ENCODE measurements around the gene PPM1B. TPM values are rescaled to one million over a fixed set of nuclear protein-coding genes. Genes with fewer than 3 reads are reported as not detected.

The PPM1B gene
- total and polyA plus RNA-seq, 5 donors from 2014 or later = 48.9 to 91.8 (median 61.8) TPM

DNA sequence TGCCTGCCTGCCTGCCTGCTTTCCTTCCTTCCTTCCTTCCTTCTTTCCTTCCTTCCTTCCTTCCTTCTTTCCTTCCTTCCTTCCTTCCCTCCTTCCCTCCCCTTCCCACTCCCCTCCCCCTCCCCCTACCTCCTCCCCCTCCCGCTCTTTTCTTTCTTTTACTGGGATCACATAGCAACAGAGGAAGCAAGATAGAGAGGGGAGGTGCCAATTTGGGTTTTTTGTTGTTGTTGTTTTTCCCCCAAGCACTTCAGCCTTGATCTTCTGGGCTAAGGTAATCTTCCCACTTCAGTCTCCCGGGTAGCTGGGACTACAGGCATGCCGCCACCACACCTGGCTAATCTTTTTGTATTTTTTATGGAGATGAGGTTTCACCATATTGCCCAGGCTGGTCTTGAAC is 20.0 kb downstream of the PPM1B start:
- Mint-ChIP-seq H3K4me1 (peaks cover 51 to 91% (median 69%) of the 10 kb centered on the region in 4 donors), H3K36me3 (peaks cover 27% of the 10 kb centered on the region)

DNA sequence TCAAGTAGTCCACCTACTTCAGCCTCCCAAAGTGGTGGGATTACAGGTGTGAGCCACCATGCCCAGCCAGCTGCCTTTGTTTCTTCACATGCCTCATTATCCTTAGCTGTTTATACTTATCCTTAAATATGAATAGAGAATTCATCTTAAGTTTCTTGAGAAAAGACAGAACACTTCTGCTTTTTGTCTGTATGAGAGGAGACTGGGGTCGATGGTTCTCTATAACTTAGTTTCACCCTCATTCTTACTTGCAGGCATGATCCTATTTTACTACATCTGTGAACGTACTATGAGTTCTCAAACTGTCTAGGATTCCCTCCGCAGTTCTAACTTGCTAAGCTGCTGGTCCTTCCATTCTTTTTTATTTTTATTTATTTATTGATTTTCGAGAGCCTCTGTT is 20.4 kb downstream of the PPM1B start:
- no peaks in the 10 kb centered on the region for H3K9me3 ChIP-seq (ENCODE audit: control insufficient read depth in 2 of 2, low read length in 2 of 2)
- DNase-seq (no peak), ATAC-seq (ENCODE audit: low read depth in 2 of 2) (no peak)
- no peak overlapping the region for H3K4me3 ChIP-seq (ENCODE audit: low read depth, low read length)
- H3K4me1 ChIP-seq (ENCODE audit: control insufficient read depth, insufficient read depth, low read length, poor library complexity, severe bottlenecking) = peaks cover 57% of the 10 kb centered on the region
- no peak overlapping the region for H3K27ac ChIP-seq (ENCODE audit: insufficient read depth, low read length, poor library complexity, severe bottlenecking)
- no peaks in the 10 kb centered on the region for H3K27me3 ChIP-seq (ENCODE audit: control insufficient read depth, insufficient read depth, low read length)
- Mint-ChIP-seq H3K36me3 (peaks cover 29% of the 10 kb centered on the region), H3K9me3 (peaks cover 0 to 2% (median 0%) of the 10 kb centered on the region in 7 donors), H3K27ac (peak overlapping the region; percentile 29 to 66 (median 56)), H3K4me1 (peaks cover 50 to 91% (median 67%) of the 10 kb centered on the region in 4 donors), H3K4me3 (peak overlapping the region in 3 of 4 donors; percentile 16 to 73 (median 27)), H3K27me3 (no peaks in the 10 kb centered on the region)
- H3K36me3 ChIP-seq (ENCODE audit: control insufficient read depth, insufficient read depth, low read length) = peaks cover 2% of the 10 kb centered on the region

More for the DNA sequence above, 20.0 kb downstream of the PPM1B start:
- no peaks in the 10 kb centered on the region for H3K27me3 Mint-ChIP-seq
- no peaks in the 10 kb centered on the region for H3K9me3 Mint-ChIP-seq
- no peaks in the 10 kb centered on the region for H3K9me3 ChIP-seq (ENCODE audit: control insufficient read depth in 2 of 2, low read length in 2 of 2)
- H3K4me1 ChIP-seq (ENCODE audit: control insufficient read depth, insufficient read depth, low read length, poor library complexity, severe bottlenecking) = peaks cover 61% of the 10 kb centered on the region
- peak overlapping the region; percentile 29 to 66 (median 56) for H3K27ac Mint-ChIP-seq
- no peaks in the 10 kb centered on the region for H3K36me3 ChIP-seq (ENCODE audit: control insufficient read depth, insufficient read depth, low read length)
- ATAC-seq (ENCODE audit: low read depth in 2 of 2) (no peak), DNase-seq (no peak)
- no peak overlapping the region for H3K27ac ChIP-seq (ENCODE audit: insufficient read depth, low read length, poor library complexity, severe bottlenecking)
- H3K4me3 Mint-ChIP-seq = peak overlapping the region in 2 of 4 donors; percentile 27 to 73
- no peak overlapping the region for H3K4me3 ChIP-seq (ENCODE audit: low read depth, low read length)
- H3K27me3 ChIP-seq (ENCODE audit: control insufficient read depth, insufficient read depth, low read length) = no peaks in the 10 kb centered on the region

DNA sequence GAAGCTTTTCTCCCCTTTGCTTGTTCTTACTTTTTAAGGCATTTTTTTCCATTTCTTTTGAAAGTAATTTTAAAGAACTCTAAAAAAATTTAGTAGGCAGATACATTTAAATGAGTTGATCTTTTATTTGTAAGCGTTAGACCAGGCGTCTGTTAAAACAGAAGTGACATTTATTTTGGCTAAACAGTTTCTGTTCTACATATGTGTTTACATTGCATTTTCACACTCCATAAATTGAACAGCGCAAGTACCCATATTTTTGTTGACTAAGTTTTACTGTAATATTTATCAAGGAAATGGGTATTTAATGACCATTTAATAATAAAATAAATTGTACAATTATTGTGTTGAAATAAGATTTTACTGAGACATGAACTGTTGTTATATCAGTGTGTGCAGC is 21.9 kb downstream of the PPM1B start:
- no peak overlapping the region for H3K27ac Mint-ChIP-seq
- ATAC-seq (ENCODE audit: low read depth in 2 of 2) (no peak), DNase-seq (no peak)
- H3K9me3 ChIP-seq (ENCODE audit: control insufficient read depth in 2 of 2, low read length in 2 of 2) = no peaks in the 10 kb centered on the region
- no peak overlapping the region for H3K27ac ChIP-seq (ENCODE audit: insufficient read depth, low read length, poor library complexity, severe bottlenecking)
- peak overlapping the region in 3 of 4 donors; percentile 2 to 41 (median 8) for H3K4me3 Mint-ChIP-seq
- no peaks in the 10 kb centered on the region for H3K27me3 Mint-ChIP-seq
- H3K4me1 Mint-ChIP-seq = peaks cover 37 to 82% (median 57%) of the 10 kb centered on the region in 4 donors
- peaks cover 48% of the 10 kb centered on the region for H3K4me1 ChIP-seq (ENCODE audit: control insufficient read depth, insufficient read depth, low read length, poor library complexity, severe bottlenecking)
- H3K9me3 Mint-ChIP-seq = peaks cover 0 to 2% (median 0%) of the 10 kb centered on the region in 7 donors
- peaks cover 4% of the 10 kb centered on the region for H3K36me3 ChIP-seq (ENCODE audit: control insufficient read depth, insufficient read depth, low read length)
- H3K36me3 Mint-ChIP-seq = peaks cover 31% of the 10 kb centered on the region
- H3K27me3 ChIP-seq (ENCODE audit: control insufficient read depth, insufficient read depth, low read length) = no peaks in the 10 kb centered on the region
- H3K4me3 ChIP-seq (ENCODE audit: low read depth, low read length) = no peak overlapping the region

- Mint-ChIP-seq H3K4me3 (peak overlapping the region; percentile 16 to 59 (median 33)), H3K27ac (peak overlapping the region in 1 of 3 donors; percentile 23)
Measured at GRCh38 chr2:44191739-44192138, 23.1 kb downstream of the PPM1B start.

DNA sequence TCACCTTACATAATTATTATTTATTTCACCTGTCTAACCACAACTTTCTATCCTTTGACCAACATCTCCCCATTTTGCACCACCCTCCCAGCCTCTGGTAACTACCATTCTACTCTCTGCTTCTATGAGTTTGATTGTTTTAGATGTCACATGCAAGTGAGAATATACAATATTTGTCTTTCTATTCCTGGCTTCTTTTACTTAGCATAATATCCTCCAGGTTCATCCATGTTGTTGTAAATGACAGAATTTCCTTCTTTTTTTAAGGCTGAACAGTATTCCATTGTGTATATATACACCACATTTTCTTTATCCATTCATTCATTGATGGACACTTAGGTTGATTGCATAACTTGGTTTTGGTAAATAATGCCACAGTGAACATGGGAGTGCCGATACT is 24.0 kb downstream of the PPM1B start:
- DNase-seq (no peak), ATAC-seq (ENCODE audit: low read depth in 2 of 2) (no peak)
- H3K4me3 Mint-ChIP-seq = peak overlapping the region in 1 of 4 donors; percentile 1
- H3K9me3 Mint-ChIP-seq = peaks cover 0 to 2% (median 0%) of the 10 kb centered on the region in 7 donors
- H3K27me3 Mint-ChIP-seq = no peaks in the 10 kb centered on the region
- Histone ChIP-seq H3K4me1 (ENCODE audit: control insufficient read depth, insufficient read depth, low read length, poor library complexity, severe bottlenecking) (peaks cover 30% of the 10 kb centered on the region), H3K27ac (ENCODE audit: insufficient read depth, low read length, poor library complexity, severe bottlenecking) (no peak overlapping the region), H3K4me3 (ENCODE audit: low read depth, low read length) (no peak overlapping the region), H3K27me3 (ENCODE audit: control insufficient read depth, insufficient read depth, low read length) (no peaks in the 10 kb centered on the region), H3K36me3 (ENCODE audit: control insufficient read depth, insufficient read depth, low read length) (peaks cover 4% of the 10 kb centered on the region), H3K9me3 (ENCODE audit: control insufficient read depth in 2 of 2, low read length in 2 of 2) (no peaks in the 10 kb centered on the region)
- H3K36me3 Mint-ChIP-seq = peaks cover 35% of the 10 kb centered on the region
- H3K27ac Mint-ChIP-seq = peak overlapping the region in 1 of 3 donors; percentile 11
- peaks cover 36 to 78% (median 53%) of the 10 kb centered on the region in 4 donors for H3K4me1 Mint-ChIP-seq

More at GRCh38 chr2:44191739-44192138, 23.1 kb downstream of the PPM1B start:
- H3K27me3 Mint-ChIP-seq = no peaks in the 10 kb centered on the region
- peaks cover 4% of the 10 kb centered on the region for H3K36me3 ChIP-seq (ENCODE audit: control insufficient read depth, insufficient read depth, low read length)
- no peak overlapping the region for H3K27ac ChIP-seq (ENCODE audit: insufficient read depth, low read length, poor library complexity, severe bottlenecking)
- H3K9me3 Mint-ChIP-seq = peaks cover 0 to 2% (median 0%) of the 10 kb centered on the region in 7 donors
- H3K9me3 ChIP-seq (ENCODE audit: control insufficient read depth in 2 of 2, low read length in 2 of 2) = no peaks in the 10 kb centered on the region
- H3K4me3 ChIP-seq (ENCODE audit: low read depth, low read length) = peak overlapping the region; percentile 8
- peaks cover 40 to 82% (median 59%) of the 10 kb centered on the region in 4 donors for H3K4me1 Mint-ChIP-seq
- peak in 1 of 3 donors; percentile 30 for DNase-seq
- peaks cover 39% of the 10 kb centered on the region for H3K36me3 Mint-ChIP-seq
- H3K4me1 ChIP-seq (ENCODE audit: control insufficient read depth, insufficient read depth, low read length, poor library complexity, severe bottlenecking) = peaks cover 39% of the 10 kb centered on the region
- no peaks in the 10 kb centered on the region for H3K27me3 ChIP-seq (ENCODE audit: control insufficient read depth, insufficient read depth, low read length)
- no peak for ATAC-seq (ENCODE audit: low read depth in 2 of 2)

DNA sequence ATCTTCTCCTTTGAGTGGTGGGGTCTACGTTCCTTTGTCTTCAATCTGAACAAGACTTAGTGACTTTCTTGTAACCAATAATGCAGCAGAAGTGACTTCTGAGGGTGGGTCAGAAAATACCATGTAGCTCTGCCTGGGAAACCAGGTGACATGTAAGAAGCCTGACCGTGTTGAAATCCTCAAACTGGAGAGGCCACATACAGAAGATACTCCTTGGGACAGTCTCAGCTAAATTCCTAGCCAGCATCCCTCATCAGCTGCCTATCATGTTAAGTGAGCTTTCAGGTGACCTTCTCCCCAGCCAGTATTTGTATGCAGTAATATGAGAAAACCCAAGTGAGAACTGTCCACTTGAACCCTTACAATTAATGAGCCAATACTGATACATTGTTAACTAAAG is 27.0 kb downstream of the PPM1B start:
- no peaks in the 10 kb centered on the region for H3K27me3 ChIP-seq (ENCODE audit: control insufficient read depth, insufficient read depth, low read length)
- H3K4me3 ChIP-seq (ENCODE audit: low read depth, low read length) = no peak overlapping the region
- Mint-ChIP-seq H3K27ac (no peak overlapping the region), H3K4me3 (no peak overlapping the region), H3K36me3 (peaks cover 23% of the 10 kb centered on the region), H3K27me3 (no peaks in the 10 kb centered on the region), H3K4me1 (peaks cover 45 to 78% (median 54%) of the 10 kb centered on the region in 4 donors), H3K9me3 (peaks cover 0 to 2% (median 0%) of the 10 kb centered on the region in 7 donors)
- H3K36me3 ChIP-seq (ENCODE audit: control insufficient read depth, insufficient read depth, low read length) = peaks cover 4% of the 10 kb centered on the region
- no peak for ATAC-seq (ENCODE audit: low read depth in 2 of 2)
- H3K27ac ChIP-seq (ENCODE audit: insufficient read depth, low read length, poor library complexity, severe bottlenecking) = no peak overlapping the region
- peaks cover 37% of the 10 kb centered on the region for H3K4me1 ChIP-seq (ENCODE audit: control insufficient read depth, insufficient read depth, low read length, poor library complexity, severe bottlenecking)
- DNase-seq = no peak
- H3K9me3 ChIP-seq (ENCODE audit: control insufficient read depth in 2 of 2, low read length in 2 of 2) = no peaks in the 10 kb centered on the region

DNA sequence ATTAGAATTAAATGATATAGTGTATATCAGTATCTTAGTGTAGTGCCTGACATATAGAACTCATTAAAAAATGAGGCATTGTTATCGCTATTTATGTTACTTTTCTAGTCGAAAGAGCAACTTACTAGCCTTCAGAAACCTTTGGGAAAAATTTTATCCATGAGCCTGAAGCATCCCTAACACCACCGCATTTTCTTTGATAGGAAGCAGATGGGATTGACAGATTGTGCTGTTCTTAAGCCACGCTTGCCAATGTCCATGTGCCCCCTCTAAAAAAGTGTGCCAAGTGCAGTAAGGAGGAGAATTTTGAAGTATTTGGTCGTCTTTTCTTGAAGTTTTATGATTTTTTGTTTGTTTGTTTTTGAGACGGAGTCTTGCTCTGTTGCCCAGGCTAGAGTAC is 29.1 kb downstream of the PPM1B start:
- ATAC-seq (ENCODE audit: low read depth in 2 of 2) (no peak), DNase-seq (no peak)
- Mint-ChIP-seq H3K4me1 (peaks cover 45 to 77% (median 57%) of the 10 kb centered on the region in 4 donors), H3K4me3 (no peak overlapping the region), H3K36me3 (peaks cover 35% of the 10 kb centered on the region), H3K27me3 (no peaks in the 10 kb centered on the region), H3K27ac (peak overlapping the region in 1 of 3 donors; percentile 71), H3K9me3 (peaks cover 0 to 2% (median 0%) of the 10 kb centered on the region in 7 donors)
- H3K9me3 ChIP-seq (ENCODE audit: control insufficient read depth in 2 of 2, low read length in 2 of 2) = no peaks in the 10 kb centered on the region
- H3K36me3 ChIP-seq (ENCODE audit: control insufficient read depth, insufficient read depth, low read length) = peaks cover 17% of the 10 kb centered on the region
- peaks cover 27% of the 10 kb centered on the region for H3K4me1 ChIP-seq (ENCODE audit: control insufficient read depth, insufficient read depth, low read length, poor library complexity, severe bottlenecking)
- H3K27ac ChIP-seq (ENCODE audit: insufficient read depth, low read length, poor library complexity, severe bottlenecking) = no peak overlapping the region
- H3K27me3 ChIP-seq (ENCODE audit: control insufficient read depth, insufficient read depth, low read length) = no peaks in the 10 kb centered on the region
- H3K4me3 ChIP-seq (ENCODE audit: low read depth, low read length) = no peak overlapping the region

- H3K36me3 Mint-ChIP-seq = peaks cover 44% of the 10 kb centered on the region
- H3K4me1 Mint-ChIP-seq = peaks cover 60 to 89% (median 69%) of the 10 kb centered on the region in 4 donors
- peaks cover 20% of the 10 kb centered on the region for H3K36me3 ChIP-seq (ENCODE audit: control insufficient read depth, insufficient read depth, low read length)
- H3K4me3 ChIP-seq (ENCODE audit: low read depth, low read length) = no peak overlapping the region
- peaks cover 0 to 5% (median 0%) of the 10 kb centered on the region in 7 donors for H3K9me3 Mint-ChIP-seq
- no peak for DNase-seq
- peak overlapping the region in 2 of 4 donors; percentile 10 to 56 for H3K4me3 Mint-ChIP-seq
- no peaks in the 10 kb centered on the region for H3K9me3 ChIP-seq (ENCODE audit: control insufficient read depth in 2 of 2, low read length in 2 of 2)
- no peaks in the 10 kb centered on the region for H3K27me3 Mint-ChIP-seq
- H3K4me1 ChIP-seq (ENCODE audit: control insufficient read depth, insufficient read depth, low read length, poor library complexity, severe bottlenecking) = peaks cover 34% of the 10 kb centered on the region
- ATAC-seq (ENCODE audit: low read depth in 2 of 2) = no peak
- H3K27ac Mint-ChIP-seq = no peak overlapping the region
- H3K27me3 ChIP-seq (ENCODE audit: control insufficient read depth, insufficient read depth, low read length) = no peaks in the 10 kb centered on the region
- peak overlapping the region; percentile 8 for H3K27ac ChIP-seq (ENCODE audit: insufficient read depth, low read length, poor library complexity, severe bottlenecking)
Measured at GRCh38 chr2:44200011-44200410, 31.3 kb downstream of the PPM1B start.
